Gastroesophageal sphincter (tissue), 4 donors: ENCODE data around the gene MBNL3. TPM values are rescaled to one million over a fixed set of nuclear protein-coding genes. Genes with fewer than 3 reads are reported as not detected.

ENCODE experiments used
- ATAC-seq: fragments of 150-250 bp; one replicate; pipeline ENCODE4 v1.9.1; 2016; ENCODE audit warnings: mild to moderate bottlenecking, moderate library complexity
- H3K27ac ChIP-seq, 4 donors: fragments of 200-600 bp; sonication (generic) in 3 of 4; 1 replicate in 3 of 4; 2 replicates in 1 of 4; pipeline ENCODE4 v1.5.1; 2016 to 2019
- H3K27me3 ChIP-seq: fragments of 200-600 bp; sonication (generic); one replicate; pipeline ENCODE4 v1.5.1; 2019
- H3K36me3 ChIP-seq, 2 donors: fragments of 200-600 bp; sonication (generic); one replicate each; pipeline ENCODE4 v1.5.1; 2019; ENCODE audit warnings: control low read depth in 1 of 2
- H3K4me1 ChIP-seq, 3 donors: fragments of 200-600 bp; sonication (generic); 1 replicate in 2 of 3; 2 replicates in 1 of 3; pipeline ENCODE4 v1.5.1; 2016 to 2019; ENCODE audit warnings: control low read depth in 2 of 3
- H3K4me3 ChIP-seq, 2 donors: fragments of 200-600 bp; sonication (generic); one replicate each; pipeline ENCODE4 v1.5.1; 2019; ENCODE audit warnings: mild to moderate bottlenecking in 1 of 2, moderate library complexity in 1 of 2
- H3K9me3 ChIP-seq, 3 donors: fragments of 200-600 bp; sonication (generic); one replicate each; pipeline ENCODE4 v1.5.1; 2017 to 2019; ENCODE audit warnings: control low read depth in 2 of 3
- EP300 ChIP-seq: sonication (generic); formaldehyde crosslinking; IDR thresholded peaks from one replicate; pipeline ENCODE4 v1.6.1; 2017; ENCODE audit warnings: antibody characterized with exemption, mild to moderate bottlenecking
- POLR2A ChIP-seq, 2 donors: fragments of 450-650 bp; IDR thresholded peaks; one replicate each; pipeline ENCODE4 v1.6.1; 2017; ENCODE audit warnings: antibody characterized with exemption in 2 of 2, mild to moderate bottlenecking in 2 of 2, moderate library complexity in 1 of 2
- POLR2AphosphoS5 ChIP-seq: sonication (generic); formaldehyde crosslinking; IDR thresholded peaks from one replicate; pipeline ENCODE4 v1.6.1; 2017; ENCODE audit warnings: antibody characterized with exemption
- WGBS, 2 donors: methylation state at CpG; one replicate each; pipeline ENCODE4 v1.1.5; 2018; ENCODE audit warnings: low coverage in 1 of 2; 5-methylcytosine and 5-hydroxymethylcytosine counted together
- total RNA-seq, 4 donors: library from RNA; depleted of rRNA; stranded (reverse); fragments of >200 nt; gene quantifications; one replicate each; pipeline ENCODE4 v1.1.0, GENCODE V29; 2016
- TF ChIP-seq, protein P1 (sequence below), 4 experiments: fragments of 200-600 bp in 2 of 4; fragments of 450-650 bp in 2 of 4; sonication (generic) in 1 of 4; IDR thresholded peaks; one replicate each; pipeline ENCODE4 v1.5.1; 2017 to 2019; ENCODE audit warnings: antibody characterized with exemption in 4 of 4, mild to moderate bottlenecking in 2 of 4, moderate library complexity in 2 of 4

The MBNL3 gene
- total RNA-seq, 4 donors from 2014 or later: 3.9 to 13.5 (median 5.5) TPM

- no peak for ATAC-seq
- WGBS, 2 donors: 52 to 58% methylated on average over 3 of the region's 4 CpGs
- H3K9me3 ChIP-seq: no peaks in the 10 kb centered on the region
- TF ChIP-seq EP300 (no peak), POLR2AphosphoS5 (no peak), POLR2A (IDR thresholded peaks at IDR 0.05) (no peak)
- TF ChIP-seq, protein P1, sequence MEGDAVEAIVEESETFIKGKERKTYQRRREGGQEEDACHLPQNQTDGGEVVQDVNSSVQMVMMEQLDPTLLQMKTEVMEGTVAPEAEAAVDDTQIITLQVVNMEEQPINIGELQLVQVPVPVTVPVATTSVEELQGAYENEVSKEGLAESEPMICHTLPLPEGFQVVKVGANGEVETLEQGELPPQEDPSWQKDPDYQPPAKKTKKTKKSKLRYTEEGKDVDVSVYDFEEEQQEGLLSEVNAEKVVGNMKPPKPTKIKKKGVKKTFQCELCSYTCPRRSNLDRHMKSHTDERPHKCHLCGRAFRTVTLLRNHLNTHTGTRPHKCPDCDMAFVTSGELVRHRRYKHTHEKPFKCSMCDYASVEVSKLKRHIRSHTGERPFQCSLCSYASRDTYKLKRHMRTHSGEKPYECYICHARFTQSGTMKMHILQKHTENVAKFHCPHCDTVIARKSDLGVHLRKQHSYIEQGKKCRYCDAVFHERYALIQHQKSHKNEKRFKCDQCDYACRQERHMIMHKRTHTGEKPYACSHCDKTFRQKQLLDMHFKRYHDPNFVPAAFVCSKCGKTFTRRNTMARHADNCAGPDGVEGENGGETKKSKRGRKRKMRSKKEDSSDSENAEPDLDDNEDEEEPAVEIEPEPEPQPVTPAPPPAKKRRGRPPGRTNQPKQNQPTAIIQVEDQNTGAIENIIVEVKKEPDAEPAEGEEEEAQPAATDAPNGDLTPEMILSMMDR (IDR thresholded peaks at IDR 0.05): no peak
- H3K4me3 ChIP-seq: no peak overlapping the region
- H3K36me3 ChIP-seq: no peaks in the 10 kb centered on the region
- no peaks in the 10 kb centered on the region for H3K4me1 ChIP-seq
- H3K27ac ChIP-seq: no peak overlapping the region
- H3K27me3 ChIP-seq: no peaks in the 10 kb centered on the region
Observed at GRCh38 chrX:132393992-132394391, 94.8 kb downstream of the MBNL3 start.

- no peaks in the 10 kb centered on the region for H3K27me3 ChIP-seq
- no peak overlapping the region for H3K4me3 ChIP-seq
- WGBS, 2 donors: 40 to 100% methylated on average over 1 of the region's 1 CpG
- no peaks in the 10 kb centered on the region for H3K4me1 ChIP-seq
- H3K27ac ChIP-seq: no peak overlapping the region
- TF ChIP-seq, protein P1 (IDR thresholded peaks at IDR 0.05): no peak
- TF ChIP-seq POLR2AphosphoS5 (no peak), EP300 (no peak), POLR2A (IDR thresholded peaks at IDR 0.05) (no peak)
- H3K9me3 ChIP-seq: no peaks in the 10 kb centered on the region
- no peaks in the 10 kb centered on the region for H3K36me3 ChIP-seq
- no peak for ATAC-seq
Observed at GRCh38 chrX:132393485-132393884, 95.4 kb downstream of the MBNL3 start.

DNA sequence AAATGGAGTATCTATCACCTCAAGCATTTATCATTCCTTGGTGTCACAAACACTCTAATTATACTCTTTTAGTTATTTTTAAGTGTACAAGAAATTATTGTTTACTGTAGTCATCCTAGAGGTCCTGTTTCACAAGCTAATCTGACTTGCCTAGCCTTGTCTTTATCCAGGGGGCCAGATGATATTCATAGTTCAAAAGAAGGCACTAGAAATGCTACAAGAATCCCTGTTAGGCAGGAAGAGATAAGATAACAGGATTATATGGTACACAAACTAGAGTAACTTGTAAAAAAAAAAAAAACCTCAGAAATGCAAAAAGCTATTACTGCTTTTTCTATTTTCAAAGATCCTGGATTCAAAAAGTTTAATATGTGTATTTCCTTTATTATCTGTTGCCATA is 95.8 kb downstream of the MBNL3 start:
- ATAC-seq: no peak
- TF ChIP-seq POLR2A (IDR thresholded peaks at IDR 0.05): no peak
- no peak for TF ChIP-seq EP300
- TF ChIP-seq, protein P1 (IDR thresholded peaks at IDR 0.05): no peak
- TF ChIP-seq POLR2AphosphoS5: no peak

GRCh38 chrX:132390792-132391191 is 98.0 kb downstream of the MBNL3 start:
- 79 to 95% methylated on average over 7 to 9 of the region's 9 CpGs for WGBS, 2 donors
- Histone ChIP-seq H3K27me3 (no peaks in the 10 kb centered on the region), H3K27ac (no peak overlapping the region), H3K9me3 (no peaks in the 10 kb centered on the region), H3K4me3 (no peak overlapping the region), H3K4me1 (no peaks in the 10 kb centered on the region), H3K36me3 (no peaks in the 10 kb centered on the region)
- ATAC-seq: no peak
- no peak for TF ChIP-seq POLR2A (IDR thresholded peaks at IDR 0.05)
- no peak for TF ChIP-seq EP300
- TF ChIP-seq, protein P1 (IDR thresholded peaks at IDR 0.05): no peak
- no peak for TF ChIP-seq POLR2AphosphoS5

More for the DNA sequence above, 95.8 kb downstream of the MBNL3 start:
- Histone ChIP-seq H3K27me3 (no peaks in the 10 kb centered on the region), H3K9me3 (no peaks in the 10 kb centered on the region), H3K4me3 (no peak overlapping the region), H3K27ac (no peak overlapping the region), H3K4me1 (no peaks in the 10 kb centered on the region), H3K36me3 (no peaks in the 10 kb centered on the region)

DNA sequence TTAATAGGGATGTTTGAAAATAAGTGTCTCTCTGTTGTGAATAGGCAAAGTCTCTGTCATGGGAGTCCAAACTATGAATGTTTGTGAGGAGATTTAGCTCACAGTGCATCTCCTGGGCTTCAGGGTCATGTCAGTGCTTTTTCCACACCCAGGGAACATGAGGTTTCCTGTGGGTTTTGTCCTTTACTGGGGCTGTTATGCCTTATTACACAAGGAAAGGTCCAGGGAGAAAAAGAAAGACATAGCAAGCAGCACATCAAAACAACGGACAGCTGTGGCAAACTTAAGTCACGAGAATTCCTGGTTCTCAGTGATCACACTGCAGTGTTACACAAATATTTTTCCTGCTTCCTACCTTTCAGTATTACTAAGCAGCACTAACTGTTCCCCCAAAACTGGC is 99.4 kb downstream of the MBNL3 start:
- H3K4me1 ChIP-seq: no peaks in the 10 kb centered on the region
- ATAC-seq: no peak
- H3K27me3 ChIP-seq: no peaks in the 10 kb centered on the region
- no peaks in the 10 kb centered on the region for H3K36me3 ChIP-seq
- H3K27ac ChIP-seq: no peak overlapping the region
- 65% methylated on average over 2 of the region's 2 CpGs; no CpG with 5 or more reads in 1 of the 2 donors for WGBS, 2 donors
- H3K9me3 ChIP-seq: no peaks in the 10 kb centered on the region
- TF ChIP-seq EP300 (no peak), POLR2AphosphoS5 (no peak), POLR2A (IDR thresholded peaks at IDR 0.05) (no peak)
- TF ChIP-seq, protein P1 (IDR thresholded peaks at IDR 0.05): no peak
- no peak overlapping the region for H3K4me3 ChIP-seq
